Fibroblast of skin of left quadriceps (primary cell): Measurements from ENCODE around the gene CCDC63.
"Not testable (repeated sequence)": the region's sequence is repeated elsewhere in the genome, so short reads cannot be mapped to it uniquely, and the experiment has no call there.

ENCODE experiments used
- DNase-seq, 2 experiments: peaks; one replicate each; pipeline ENCODE4 v3.0.0-alpha.2; 2013; ENCODE audit warnings: low read depth in 2 of 2

Gene CCDC63

DNA sequence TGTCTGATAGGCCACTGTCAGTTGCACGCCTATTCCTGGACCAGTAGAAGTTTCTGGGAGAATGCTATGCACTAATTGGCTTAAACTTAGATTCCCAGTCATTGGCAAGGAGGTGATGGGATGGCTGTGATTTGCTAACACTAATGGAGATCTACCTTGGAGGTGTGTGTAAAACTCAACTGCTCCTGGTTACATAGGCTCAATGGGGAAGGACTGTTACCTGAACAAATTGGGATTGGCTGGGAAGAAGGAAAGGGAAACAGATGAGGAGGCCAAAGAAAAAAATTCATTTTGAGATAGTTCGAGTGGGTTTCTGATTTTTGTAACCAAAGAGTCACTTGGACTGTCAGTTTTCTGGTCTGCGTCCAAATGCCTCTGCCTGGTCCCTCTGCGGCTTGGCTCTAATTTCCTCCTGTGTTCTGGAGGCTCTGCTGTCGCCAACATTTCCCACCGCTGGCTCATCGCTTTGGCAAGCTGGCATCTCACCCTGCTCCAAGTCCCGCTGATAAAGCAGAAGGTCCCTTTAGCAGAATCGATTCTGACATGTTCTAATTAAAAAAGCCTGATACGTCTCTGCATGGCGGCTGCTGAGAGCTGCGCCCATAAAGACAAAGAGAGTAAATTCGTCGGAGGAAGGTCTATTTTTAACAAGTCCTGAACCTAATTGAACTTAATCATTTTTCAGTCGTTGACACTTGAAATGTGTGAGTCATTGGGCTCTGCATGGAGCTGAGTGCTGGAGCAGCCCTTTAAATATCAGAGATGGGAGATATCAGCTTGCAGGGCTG lies 2.0 kb upstream of the CCDC63 start:
- no peak for DNase-seq

GRCh38 chr12:110845339-110845682 lies 1.5 kb upstream of the CCDC63 start:
- no peak for DNase-seq

GRCh38 chr12:110848314-110848923 lies 1.6 kb downstream of the CCDC63 start:
- no peak for DNase-seq

DNA sequence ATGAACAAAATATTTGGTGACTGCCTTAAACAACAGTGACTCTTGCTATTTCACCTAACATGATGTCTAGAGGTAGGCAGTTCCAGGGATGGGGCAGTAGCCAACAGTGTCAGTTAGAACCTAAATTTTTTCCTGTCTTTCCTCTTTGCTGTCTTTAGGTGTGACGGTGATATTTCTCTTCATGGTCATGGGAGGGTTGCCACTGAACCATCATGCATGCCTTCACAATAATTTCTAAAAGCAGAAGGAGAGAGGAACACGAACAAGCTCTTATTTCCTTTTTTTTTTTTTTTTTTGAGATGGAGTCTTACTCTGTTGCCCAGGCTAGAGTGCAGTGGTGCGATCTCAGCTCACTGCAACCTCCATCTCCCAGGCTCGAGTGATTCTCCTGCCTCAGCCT lies 2.4 kb downstream of the CCDC63 start:
- no peak for DNase-seq

DNA sequence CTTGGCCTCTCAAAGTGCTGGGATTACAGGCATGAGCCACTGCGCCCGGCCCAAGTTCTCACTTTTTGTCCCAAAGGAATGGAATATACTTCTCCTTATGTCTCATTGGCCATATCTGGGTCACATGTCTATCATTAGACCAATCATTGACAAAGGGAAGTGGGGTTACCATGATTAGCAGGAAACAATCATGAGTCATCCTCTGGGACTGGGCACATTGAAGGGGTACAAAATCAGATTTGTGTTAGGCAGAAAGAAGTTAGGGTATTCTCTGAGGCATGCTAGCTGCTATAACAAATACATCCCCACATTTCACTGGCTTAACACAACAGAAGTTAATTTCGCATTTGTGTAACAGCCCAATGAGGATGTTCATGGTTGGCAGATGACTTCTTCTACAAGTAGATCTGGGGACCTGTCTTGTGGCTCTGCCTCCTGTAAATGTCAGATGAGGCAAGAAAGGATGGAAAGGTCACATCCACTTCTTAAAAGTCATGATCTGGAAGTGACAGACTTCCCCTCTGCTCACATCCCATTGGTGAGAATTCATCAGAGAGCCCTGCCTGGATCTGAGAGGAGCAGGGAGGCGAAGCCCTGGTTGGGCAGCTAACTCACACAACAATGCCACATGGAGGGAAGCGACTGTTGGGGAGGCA lies 3.1 kb downstream of the CCDC63 start:
- DNase-seq: no peak

- no peak for DNase-seq
These were observed 4.0 kb downstream of the CCDC63 start for GRCh38 chr12:110850762-110851161.

GRCh38 chr12:110853836-110854235 lies 7.0 kb downstream of the CCDC63 start:
- no peak for DNase-seq

DNA sequence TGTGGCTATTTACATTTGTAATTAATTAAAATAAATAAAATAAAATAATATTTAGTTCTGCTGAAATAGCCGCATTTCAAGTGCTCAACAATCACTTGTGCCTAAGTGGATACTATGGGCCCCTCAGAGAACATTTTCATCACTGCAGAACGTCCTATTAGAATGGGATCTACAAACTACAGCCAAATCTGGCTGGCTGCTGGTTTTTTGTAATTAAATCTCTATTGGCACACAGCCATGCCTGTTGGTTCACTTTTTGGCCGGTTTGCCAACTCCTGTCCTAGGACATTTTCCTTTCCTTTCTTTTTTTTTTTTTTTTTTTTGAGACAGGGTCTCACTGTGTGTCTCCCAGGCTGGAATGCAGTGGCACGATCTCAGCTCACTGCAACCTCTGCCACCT lies 9.8 kb downstream of the CCDC63 start:
- DNase-seq: no peak

- DNase-seq: no peak
These were observed 10.7 kb downstream of the CCDC63 start for GRCh38 chr12:110857528-110857927.

- DNase-seq: not testable (repeated sequence)
These were observed 11.2 kb downstream of the CCDC63 start for GRCh38 chr12:110857954-110858353.

DNA sequence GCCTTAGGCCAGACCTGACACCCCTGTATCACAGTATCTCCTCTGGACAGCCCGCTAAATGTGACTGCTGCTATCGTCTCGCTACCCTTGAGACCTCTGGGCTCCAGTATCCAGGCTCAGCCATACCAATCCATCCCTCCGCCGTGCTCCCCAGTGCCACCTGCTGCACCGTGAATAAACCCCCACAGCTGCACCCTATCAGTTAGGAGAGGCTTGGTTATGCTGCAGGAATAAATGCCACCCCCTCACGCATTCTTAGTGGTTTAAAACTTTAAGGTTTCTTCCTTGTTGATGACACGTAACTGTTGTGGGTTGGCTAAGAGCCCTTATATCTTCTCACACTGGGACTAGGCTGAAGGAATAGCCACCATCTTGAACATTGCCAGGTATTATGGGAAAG lies 12.1 kb downstream of the CCDC63 start:
- DNase-seq: no peak

GRCh38 chr12:110860833-110861296 lies 14.1 kb downstream of the CCDC63 start:
- no peak for DNase-seq

DNA sequence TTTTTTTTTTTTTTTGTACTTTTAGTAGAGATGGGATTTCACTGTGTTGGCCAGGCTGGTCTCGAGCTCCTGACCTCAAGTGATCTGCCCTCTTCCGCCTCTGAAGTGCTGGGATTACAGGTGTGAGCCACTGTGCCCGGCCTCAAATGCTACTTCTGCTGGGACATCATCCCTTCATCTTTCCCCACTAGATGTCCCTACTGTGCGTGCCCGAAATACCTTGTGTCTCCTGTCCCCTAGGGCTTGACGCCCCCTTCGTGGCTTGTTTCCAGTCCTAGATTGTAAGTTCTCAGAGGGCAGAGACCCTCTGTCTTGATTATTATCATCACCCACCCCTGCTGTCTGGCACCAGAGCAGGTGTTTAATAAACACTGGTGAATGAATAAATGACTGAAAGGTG lies 14.9 kb downstream of the CCDC63 start:
- DNase-seq: no peak

- no peak for DNase-seq
These were observed 15.5 kb downstream of the CCDC63 start for GRCh38 chr12:110862329-110862728.

DNA sequence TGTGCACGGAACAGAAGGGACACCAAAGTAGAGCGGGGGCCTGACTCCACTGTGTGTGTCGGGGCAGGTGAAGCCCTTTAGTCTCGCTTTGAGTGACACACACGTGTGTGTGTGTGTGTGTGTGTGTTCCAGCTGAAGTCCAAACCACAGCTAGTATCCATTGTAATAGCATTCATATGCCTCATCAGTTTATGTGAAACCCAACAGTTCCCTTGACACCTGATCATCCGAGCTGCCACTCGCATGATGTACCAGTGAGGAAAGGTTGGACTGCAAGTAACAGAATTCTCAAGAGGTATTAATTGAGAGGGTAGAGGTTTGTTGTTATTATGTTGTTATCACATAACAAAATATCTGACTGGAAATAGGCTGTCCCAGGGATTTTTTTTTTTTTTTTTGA lies 16.4 kb downstream of the CCDC63 start:
- no peak for DNase-seq

- no peak for DNase-seq
These were observed 18.7 kb downstream of the CCDC63 start for GRCh38 chr12:110865521-110865920.

DNA sequence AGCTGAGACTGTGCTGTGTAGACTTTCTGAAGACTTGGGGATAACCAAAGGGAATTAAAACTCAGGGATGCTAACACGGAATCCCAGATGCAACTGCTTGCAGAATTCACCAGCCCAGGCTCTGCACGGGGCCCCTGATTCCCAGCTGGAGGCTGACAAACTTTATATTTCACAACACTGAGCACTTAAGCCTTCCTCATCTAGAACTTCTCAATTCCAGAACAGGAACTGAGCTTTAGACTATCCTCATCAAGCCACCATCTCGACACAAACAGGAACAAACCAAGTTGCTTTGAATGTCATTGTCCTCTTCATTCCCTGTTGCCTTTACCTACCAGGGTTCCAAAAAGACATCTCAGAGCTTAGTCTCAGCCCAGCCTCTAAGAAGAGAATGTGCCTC lies 22.2 kb downstream of the CCDC63 start:
- no peak for DNase-seq

DNA sequence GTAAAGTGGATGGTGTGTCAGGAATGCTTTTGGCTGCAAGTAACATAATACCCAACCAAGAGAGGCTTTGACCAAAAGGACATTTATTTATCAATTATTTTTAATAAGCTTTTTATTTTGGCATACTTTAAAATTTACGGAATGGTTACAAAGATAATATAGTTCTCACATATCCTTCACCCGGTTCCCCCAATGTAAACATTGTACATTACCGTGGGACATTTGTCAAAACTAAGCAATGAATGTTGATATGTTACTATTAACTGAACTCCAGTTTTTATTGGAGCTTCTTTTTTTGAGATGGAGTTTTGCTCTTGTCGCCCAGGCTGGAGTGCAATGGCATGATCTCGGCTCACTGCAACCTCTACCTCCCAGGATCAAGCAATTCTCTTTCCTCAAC lies 23.0 kb downstream of the CCDC63 start:
- no peak for DNase-seq

DNA sequence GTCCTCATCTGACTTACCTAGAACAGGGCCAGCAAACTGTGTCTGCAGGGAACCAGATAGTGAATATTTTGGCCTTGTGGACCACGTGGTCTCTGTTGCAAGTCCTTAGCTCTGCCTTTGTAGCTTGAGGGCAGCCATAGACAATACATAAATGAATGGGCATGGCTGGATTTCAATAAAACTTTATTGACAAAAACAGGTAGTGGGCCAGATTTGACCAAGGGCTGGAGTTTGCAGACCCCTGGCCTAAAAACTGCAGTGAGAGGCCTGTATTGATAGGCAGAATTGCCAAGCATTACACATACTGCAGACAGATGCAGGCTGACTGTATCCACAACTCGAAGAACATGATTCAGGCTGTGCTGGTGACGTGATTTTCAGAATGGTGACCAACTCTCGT lies 25.3 kb downstream of the CCDC63 start:
- DNase-seq: no peak

GRCh38 chr12:110874351-110874750 lies 27.6 kb downstream of the CCDC63 start:
- DNase-seq: no peak

DNA sequence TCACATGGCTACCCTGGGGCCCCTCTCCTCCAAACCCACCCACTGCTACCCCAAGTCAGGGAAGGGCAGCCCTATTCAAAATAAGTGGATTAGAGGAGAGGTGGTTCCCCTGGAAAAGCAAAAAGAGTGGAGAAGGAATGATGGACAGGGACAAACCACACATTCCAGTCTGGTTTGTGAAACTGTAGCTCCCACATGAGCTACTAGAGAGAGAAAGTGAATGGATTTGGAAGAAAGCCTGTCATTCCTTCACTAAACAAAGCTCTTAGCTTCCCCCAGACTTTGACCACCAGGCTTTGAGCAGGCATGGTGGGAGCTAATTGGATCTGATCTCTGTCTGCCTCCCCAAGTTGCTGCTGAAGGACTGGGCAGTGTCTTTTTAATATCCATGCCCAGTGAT lies 28.0 kb downstream of the CCDC63 start:
- no peak for DNase-seq

- DNase-seq: no peak
These were observed 33.9 kb downstream of the CCDC63 start for GRCh38 chr12:110880651-110881050.

- DNase-seq: no peak
These were observed 36.5 kb downstream of the CCDC63 start for GRCh38 chr12:110883251-110883650.
